ENCODE measurements around the gene MMP24OS.
A peak's percentile ranks its signal among the peaks of the same experiment; 100 is the strongest.

The MMP24OS gene

GRCh38 chr20:35284992-35285805 lies 7.3 kb upstream of the MMP24OS start:
- TF ChIP-seq, protein P1, sequence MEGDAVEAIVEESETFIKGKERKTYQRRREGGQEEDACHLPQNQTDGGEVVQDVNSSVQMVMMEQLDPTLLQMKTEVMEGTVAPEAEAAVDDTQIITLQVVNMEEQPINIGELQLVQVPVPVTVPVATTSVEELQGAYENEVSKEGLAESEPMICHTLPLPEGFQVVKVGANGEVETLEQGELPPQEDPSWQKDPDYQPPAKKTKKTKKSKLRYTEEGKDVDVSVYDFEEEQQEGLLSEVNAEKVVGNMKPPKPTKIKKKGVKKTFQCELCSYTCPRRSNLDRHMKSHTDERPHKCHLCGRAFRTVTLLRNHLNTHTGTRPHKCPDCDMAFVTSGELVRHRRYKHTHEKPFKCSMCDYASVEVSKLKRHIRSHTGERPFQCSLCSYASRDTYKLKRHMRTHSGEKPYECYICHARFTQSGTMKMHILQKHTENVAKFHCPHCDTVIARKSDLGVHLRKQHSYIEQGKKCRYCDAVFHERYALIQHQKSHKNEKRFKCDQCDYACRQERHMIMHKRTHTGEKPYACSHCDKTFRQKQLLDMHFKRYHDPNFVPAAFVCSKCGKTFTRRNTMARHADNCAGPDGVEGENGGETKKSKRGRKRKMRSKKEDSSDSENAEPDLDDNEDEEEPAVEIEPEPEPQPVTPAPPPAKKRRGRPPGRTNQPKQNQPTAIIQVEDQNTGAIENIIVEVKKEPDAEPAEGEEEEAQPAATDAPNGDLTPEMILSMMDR (IDR thresholded peaks at IDR 0.05; ENCODE audit: insufficient read depth, low read depth, low read length, missing control alignments), result no peak
- no peak for DNase-seq (ENCODE audit: low read depth)

GRCh38 chr20:35284267-35284991 lies 6.5 kb upstream of the MMP24OS start, which contains the start of gene EIF6:
TSS of gene EIF6 (minus strand) at chr20:35284772. CDS start at chr20:35284487, 285 bp downstream.
- TF ChIP-seq, protein P1 (IDR thresholded peaks at IDR 0.05; ENCODE audit: insufficient read depth, low read depth, low read length, missing control alignments), result no peak
- H3K4me3 ChIP-seq (ENCODE audit: low read depth, low read length), result peak within 1 kb of the TSS; percentile 93
- DNase-seq (ENCODE audit: low read depth), result peak; percentile 93

More at GRCh38 chr20:35284992-35285805, 7.3 kb upstream of the MMP24OS start:
- H3K4me3 ChIP-seq (ENCODE audit: low read depth, low read length), result peak overlapping the region; percentile 93

DNA sequence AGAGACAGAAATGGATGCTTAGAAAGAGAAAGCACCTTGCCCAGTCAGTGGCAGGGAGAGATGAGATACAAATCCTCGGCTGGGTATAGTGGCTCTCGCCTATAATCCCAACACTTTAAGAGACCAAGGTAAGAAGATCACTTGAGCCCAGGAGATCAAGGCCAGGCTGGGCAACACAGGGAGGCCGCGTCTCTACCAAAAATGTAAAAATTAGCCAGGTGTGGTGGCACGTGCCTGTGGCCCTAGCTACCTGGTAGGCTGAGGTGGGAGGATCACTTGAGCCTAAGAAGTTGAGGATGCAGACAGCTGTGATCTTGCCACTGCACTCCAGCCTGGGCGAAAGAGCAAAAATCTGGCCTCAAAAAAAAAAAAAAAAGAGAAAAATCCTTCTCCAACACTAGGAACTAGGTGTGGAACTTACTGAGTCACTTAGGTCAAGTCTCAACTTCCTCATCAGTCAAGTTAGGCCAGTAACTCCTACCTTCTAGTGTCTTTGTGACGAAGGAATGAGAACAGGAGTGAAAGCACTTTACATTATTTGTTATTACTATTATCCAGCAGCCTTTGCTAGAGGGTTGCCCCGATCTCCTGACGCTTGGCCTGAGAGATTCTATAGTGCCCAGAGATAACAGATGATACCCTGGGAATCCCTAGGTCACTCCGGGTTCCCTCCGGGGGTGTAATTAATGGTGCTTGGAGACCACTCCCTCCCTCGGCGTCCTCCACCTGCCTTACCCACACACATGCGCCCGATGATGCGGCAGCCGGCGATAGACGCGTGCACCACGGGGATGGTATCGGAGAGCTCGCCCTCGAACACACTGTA lies 5.7 kb upstream of the MMP24OS start:
- peak overlapping the region; percentile 93 for H3K4me3 ChIP-seq (ENCODE audit: low read depth, low read length)
- TF ChIP-seq, protein P1 (IDR thresholded peaks at IDR 0.05; ENCODE audit: insufficient read depth, low read depth, low read length, missing control alignments), result no peak
- DNase-seq (ENCODE audit: low read depth), result no peak

DNA sequence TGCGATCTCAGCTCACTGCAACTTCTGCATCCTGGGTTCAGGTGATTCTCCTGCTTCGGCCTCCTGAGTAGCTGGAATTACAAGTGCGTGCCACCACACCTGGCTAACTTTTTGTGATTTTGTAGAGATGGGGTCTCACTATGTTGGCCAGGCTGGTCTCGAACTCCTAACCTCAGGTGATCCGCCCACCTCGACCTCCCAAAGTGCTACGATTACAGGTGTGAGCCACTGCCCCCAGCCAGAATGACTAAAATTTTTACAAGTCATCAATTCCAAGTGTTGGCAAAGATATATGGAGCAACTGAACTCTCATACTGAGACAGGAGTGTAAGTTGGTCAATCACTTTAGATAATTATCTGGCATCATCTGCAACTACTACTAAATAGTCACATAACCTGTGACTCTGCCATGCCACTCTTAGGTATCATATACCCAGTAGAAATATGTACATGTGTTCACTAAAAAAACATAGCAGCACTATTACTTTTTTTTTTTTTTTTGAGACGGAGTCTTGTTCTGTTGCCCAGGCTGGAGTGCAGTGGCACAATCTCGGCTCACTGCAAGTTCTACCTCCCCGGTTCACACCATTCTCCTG lies 3.7 kb upstream of the MMP24OS start:
- H3K4me3 ChIP-seq (ENCODE audit: low read depth, low read length), result no peak overlapping the region
- no peak for DNase-seq (ENCODE audit: low read depth)
- TF ChIP-seq, protein P1 (IDR thresholded peaks at IDR 0.05; ENCODE audit: insufficient read depth, low read depth, low read length, missing control alignments), result no peak

DNA sequence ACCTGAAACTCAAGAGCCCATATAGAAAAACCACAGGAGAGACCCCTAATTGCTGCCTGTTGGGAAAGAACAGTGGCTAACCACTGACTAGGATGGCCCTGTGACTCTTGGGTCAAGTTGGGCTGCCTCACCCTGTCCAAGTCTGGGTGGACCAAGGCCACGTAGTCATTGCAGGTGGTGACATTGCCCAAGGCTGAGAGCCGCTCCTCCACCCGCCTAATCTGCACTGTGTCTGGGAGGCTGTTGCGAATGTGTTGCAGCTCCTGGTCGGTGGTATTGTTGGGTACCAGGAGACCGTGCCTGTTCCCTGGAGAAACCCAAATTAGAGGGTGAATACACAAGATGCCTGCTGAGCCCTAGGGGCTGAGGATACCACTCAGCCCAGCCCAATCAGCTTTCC lies 2.6 kb upstream of the MMP24OS start:
- no peak overlapping the region for H3K4me3 ChIP-seq (ENCODE audit: low read depth, low read length)
- TF ChIP-seq, protein P1 (IDR thresholded peaks at IDR 0.05; ENCODE audit: insufficient read depth, low read depth, low read length, missing control alignments), result no peak
- DNase-seq (ENCODE audit: low read depth), result no peak

DNA sequence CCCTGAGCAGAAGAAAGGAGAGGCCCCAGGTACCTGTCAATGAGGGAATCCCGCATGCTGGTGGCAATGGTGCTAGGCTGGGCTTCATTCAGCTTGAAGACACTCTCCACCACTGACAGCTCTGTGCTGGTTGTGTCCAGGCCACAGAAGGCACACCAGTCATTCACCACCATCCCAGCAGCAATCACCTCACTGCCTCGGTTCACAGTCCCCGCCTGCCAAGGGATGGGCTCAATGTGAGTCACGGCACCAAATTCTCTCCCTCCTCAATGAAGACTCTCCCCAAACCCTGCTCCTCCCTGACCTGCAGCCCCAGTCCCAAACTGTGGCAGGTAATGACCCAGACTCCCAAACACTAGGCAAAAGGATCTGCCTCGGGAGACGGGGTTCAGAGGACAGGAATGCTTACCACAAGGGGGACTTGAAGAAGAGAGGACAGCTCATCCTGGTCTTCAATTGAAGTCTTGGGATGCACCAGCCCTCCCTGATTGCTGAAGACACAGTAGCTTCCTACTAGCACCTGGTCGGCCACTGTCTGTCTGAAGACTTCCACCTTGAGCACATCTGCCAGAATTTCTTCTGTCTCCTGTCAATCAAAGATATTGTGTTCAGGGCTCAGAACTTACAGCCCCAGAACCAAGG lies 1.7 kb upstream of the MMP24OS start:
- DNase-seq (ENCODE audit: low read depth), result no peak
- TF ChIP-seq, protein P1 (IDR thresholded peaks at IDR 0.05; ENCODE audit: insufficient read depth, low read depth, low read length, missing control alignments), result no peak
- no peak overlapping the region for H3K4me3 ChIP-seq (ENCODE audit: low read depth, low read length)
